GM21825 (cell line): Measurements from ENCODE around the gene ASTN2.
"Not testable (repeated sequence)": the region's sequence is repeated elsewhere in the genome, so short reads cannot be mapped to it uniquely, and the experiment has no call there.

ENCODE experiments used
- ATAC-seq: cut with Tn5 transposase; IDR thresholded peaks from one replicate; pipeline ENCODE4 v1.9.1; 2021; ENCODE audit warnings: mild to moderate bottlenecking, moderate library complexity; ENCODE audit not compliant: unreplicated experiment

The ASTN2 gene

GRCh38 chr9:116937361-116937760, 477.5 kb downstream of the ASTN2 start:
- no peak for ATAC-seq

- no peak for ATAC-seq
Measured at GRCh38 chr9:116935149-116935897, 479.5 kb downstream of the ASTN2 start.

DNA sequence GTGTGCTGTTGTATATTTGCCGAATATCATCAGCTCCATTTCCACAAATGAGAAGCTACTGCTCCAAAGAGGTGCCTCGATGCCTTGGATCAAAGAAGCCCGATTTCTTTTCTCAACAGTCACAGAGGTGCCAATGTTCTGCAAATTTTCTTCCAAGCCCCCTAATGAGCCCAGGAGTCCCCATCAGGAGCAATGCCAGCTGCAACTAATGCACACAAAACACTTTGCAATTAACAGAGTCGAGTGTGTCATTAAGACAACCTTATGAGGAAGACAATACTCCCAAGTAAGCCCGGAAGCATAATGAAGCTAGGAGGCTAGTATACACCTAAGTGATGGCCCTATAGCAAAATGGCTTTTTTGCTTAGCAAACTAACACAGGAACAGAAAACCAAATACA, 480.7 kb downstream of the ASTN2 start:
- ATAC-seq = no peak

DNA sequence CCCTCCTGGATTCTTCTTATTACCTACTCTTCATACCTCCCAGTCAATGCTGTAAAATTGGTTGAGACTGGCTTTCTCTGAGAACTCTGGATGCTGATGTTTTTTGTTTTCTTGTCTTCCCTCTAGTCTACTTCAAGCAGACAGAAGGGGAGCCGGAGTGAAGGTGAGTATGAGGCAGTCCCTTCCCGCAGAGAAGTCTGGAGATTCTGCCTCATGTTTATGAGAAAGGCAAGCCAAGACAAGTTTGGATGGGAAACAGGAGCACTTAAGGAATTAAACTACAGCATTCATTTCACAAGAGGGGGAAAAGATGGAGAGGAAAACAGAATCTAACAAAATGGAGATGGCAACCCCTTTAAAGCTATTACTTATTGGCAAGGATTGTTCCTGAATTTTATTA, 481.6 kb downstream of the ASTN2 start:
- ATAC-seq = no peak

GRCh38 chr9:116929621-116930020, 485.2 kb downstream of the ASTN2 start:
- no peak for ATAC-seq

GRCh38 chr9:116928884-116929283, 486.0 kb downstream of the ASTN2 start:
- ATAC-seq = no peak

GRCh38 chr9:116928289-116928688, 486.6 kb downstream of the ASTN2 start:
- ATAC-seq = no peak

GRCh38 chr9:116927726-116928125, 487.1 kb downstream of the ASTN2 start:
- no peak for ATAC-seq

GRCh38 chr9:116925121-116925520, 489.7 kb downstream of the ASTN2 start:
- no peak for ATAC-seq

- ATAC-seq = no peak
Measured at GRCh38 chr9:116924462-116925110, 490.3 kb downstream of the ASTN2 start.

DNA sequence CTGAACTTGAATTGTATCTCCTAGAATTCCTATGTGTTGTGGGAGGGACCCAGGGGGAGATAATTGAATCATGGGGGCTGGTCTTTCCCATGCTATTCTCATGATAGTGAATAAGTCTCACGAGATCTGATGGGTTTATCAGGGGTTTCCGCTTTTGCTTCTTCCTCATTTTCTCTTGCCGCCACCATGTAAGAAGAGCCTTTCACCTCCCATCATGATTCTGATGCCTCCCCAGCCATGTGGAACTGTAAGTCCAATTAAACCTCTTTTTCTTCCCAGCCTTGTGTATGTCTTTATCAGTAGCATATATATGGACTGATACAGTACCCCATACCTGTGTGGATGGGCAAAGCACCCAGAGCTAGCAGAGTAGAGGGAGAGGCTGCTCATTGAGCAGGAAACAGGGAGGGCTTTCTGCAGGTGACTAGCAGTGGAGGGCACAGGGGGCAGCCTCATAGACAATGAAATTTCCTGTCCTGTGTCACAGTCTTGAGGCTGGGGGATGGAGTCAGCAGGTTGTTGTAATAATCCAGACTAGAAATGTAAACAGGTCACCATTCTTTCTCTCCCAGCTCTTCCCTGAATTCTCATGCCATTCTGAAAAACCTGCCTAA, 496.9 kb downstream of the ASTN2 start:
- ATAC-seq = not testable (repeated sequence)

DNA sequence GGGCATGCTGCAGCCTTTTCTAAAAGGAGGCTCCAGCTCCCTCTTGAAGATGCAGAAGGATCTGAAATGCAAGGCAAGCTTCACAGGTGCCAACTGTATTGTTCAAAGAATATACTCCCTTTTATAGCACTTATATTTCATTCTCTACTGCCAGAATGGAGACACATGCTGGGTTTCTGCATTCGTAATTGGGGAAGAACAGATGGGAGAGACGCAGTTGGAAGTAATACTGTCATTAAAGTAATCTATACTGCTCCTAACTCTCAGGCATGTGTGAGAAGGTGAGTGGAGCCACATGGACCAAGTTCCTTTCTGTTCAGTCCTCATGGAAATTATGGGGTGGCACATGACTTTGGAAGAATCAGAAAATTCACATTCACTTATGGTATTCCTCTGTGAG, 501.3 kb downstream of the ASTN2 start:
- no peak for ATAC-seq

DNA sequence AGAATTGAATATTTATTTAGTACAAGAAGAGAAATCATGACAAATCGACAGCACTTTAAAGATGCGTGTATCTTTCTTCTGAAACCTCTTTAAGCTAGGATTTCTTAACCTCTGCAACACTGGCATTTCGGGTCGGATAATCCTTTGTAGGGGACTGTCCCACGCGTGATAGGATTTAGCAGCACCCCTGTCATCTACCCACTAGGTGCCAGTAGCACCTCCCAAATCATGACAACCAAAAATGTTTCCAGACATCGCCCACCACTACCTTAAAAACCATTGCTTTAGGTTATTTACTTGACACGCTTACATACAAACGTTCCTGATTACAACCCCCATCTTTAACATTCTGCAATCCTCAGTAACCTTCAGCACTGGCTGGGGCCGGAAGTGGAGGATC, 504.7 kb downstream of the ASTN2 start:
- ATAC-seq = no peak

DNA sequence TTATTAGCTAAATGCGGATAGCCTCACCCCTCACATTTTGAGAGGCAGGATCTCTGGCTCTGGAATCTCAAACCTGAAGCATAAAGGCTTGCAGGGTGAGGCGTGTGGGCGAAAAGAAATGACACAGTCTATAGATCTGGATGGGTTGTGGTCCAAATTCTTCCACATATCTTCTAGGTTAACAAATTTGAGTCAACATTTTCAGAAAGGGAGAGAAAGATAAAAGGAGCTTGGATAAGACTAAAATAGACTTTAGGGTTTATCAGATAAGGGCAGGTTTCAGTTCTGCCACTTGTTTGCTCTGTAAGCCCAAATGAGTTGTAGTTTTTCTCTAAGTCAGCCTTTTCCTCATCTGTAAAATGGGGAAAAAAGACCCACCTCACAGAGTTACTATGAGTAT, 506.9 kb downstream of the ASTN2 start:
- ATAC-seq = no peak

DNA sequence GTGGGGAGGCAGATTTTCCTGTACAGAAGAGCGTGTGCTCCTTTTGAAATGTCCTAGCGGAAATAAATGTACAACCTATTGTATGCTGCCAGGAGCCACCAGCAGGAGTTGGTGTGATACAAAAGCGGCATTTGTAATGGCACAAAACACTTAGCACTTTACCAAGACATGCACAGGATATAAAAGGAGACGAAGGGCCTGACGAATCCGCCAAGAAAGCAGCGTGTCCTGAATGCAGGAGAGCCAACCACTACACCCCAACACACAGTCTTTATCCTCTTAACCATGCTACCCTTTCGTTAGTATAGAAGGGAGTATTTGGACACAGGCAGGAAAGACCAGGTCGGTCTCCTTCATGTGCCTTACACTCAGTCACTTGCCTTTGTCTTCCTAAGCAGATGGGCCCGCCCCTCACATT, 509.7 kb downstream of the ASTN2 start:
- ATAC-seq = no peak

- no peak for ATAC-seq
Measured at GRCh38 chr9:116904165-116904564, 510.7 kb downstream of the ASTN2 start.

DNA sequence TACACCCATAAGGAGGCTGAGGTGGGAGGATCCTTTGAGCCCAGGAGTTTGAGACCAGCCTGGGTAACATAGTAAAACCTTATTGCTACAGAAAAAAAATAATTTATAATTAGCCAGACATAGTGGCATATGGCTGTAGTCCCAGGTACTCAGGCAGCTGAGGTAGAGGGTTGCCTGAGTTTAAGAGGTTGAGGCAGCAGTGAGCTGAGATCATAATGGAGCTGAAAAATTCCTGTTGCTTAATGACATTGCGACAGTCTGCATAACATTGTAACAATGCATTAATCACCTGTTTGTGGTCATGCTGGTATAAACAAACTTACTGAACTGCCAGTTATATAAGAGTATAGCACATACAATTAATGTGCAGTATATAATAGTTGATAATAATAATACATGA, 513.6 kb downstream of the ASTN2 start:
- ATAC-seq = no peak

GRCh38 chr9:116900543-116900942, 514.3 kb downstream of the ASTN2 start:
- ATAC-seq = no peak

DNA sequence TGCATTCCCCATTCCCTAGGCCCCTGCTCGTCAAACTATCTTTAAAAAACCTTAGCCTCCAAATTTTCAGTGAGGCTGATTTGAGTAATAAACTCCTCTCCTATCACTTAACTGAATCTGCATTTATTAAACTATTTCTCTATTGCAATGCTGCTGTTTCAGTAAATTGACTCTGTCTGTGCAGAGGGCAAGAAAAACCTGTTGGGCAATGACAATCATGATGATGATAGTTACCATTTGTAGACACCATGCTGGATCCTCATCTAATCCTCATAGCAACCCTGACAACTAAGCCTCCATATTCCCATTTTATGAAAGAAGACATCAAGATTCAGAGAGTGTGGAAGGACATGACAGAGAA, 514.9 kb downstream of the ASTN2 start:
- ATAC-seq = no peak

DNA sequence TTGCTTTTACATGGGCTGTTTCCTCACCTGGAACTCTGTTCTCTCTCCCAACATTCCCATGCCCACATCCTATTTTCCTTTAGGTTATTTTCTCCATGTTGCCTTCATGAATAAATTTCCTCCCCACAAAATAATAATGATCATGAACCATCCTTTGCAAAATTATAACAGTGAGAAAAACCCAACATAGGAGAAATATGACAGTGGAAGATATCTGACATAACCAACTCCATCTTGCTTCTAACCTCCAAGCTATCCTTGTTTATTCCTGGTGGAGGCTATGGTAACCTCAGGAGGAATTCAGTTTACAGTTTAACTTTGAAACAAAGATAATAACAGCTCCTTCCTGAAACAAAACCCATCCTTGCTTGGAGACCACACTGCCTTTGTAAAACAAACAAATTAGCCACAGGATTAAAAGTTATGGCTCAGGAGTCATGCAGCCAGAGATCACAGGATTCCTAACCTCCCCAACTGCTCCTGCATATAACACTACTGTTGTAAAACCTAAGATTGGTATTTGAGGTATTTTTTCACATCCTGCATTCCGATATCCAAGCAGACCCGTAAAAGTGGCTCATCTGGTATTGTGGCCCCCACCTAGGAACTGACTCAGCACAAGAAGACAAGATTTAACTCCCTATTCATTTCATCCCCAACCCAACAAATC, 515.4 kb downstream of the ASTN2 start:
- ATAC-seq = no peak

GRCh38 chr9:116898131-116898530, 516.7 kb downstream of the ASTN2 start:
- not testable (repeated sequence) for ATAC-seq

- no peak for ATAC-seq
Measured at GRCh38 chr9:116897201-116897600, 517.7 kb downstream of the ASTN2 start.
